ENCODE results near the gene SRRM4. TPM values are rescaled to one million over a fixed set of nuclear protein-coding genes. Genes with fewer than 3 reads are reported as not detected.

Gene SRRM4, protein sequence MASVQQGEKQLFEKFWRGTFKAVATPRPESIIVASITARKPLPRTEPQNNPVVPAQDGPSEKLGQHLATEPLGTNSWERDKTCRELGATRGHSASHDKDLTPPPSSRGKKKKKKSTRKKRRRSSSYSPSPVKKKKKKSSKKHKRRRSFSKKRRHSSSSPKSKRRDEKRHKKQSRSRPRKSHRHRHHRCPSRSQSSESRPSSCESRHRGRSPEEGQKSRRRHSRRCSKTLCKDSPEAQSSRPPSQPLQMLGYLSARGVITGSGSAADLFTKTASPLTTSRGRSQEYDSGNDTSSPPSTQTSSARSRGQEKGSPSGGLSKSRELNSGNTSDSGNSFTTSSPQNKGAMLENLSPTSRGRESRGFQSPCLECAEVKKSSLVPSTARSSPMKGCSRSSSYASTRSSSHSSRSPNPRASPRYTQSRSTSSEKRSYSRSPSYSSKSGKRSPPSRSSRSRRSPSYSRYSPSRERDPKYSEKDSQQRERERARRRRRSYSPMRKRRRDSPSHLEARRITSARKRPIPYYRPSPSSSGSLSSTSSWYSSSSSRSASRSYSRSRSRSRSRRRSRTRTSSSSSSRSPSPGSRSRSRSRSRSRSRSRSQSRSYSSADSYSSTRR
- total RNA-seq = under 1 TPM in 1 of 7 donors, not detected in 6; 0.02 TPM
- under 1 TPM; 0.02 TPM for polyA plus RNA-seq
- long read RNA-seq, donor 1 = 0 reads
- long read RNA-seq, donor 2 = 0 reads
- long read RNA-seq, donor 3 = 0 reads

DNA sequence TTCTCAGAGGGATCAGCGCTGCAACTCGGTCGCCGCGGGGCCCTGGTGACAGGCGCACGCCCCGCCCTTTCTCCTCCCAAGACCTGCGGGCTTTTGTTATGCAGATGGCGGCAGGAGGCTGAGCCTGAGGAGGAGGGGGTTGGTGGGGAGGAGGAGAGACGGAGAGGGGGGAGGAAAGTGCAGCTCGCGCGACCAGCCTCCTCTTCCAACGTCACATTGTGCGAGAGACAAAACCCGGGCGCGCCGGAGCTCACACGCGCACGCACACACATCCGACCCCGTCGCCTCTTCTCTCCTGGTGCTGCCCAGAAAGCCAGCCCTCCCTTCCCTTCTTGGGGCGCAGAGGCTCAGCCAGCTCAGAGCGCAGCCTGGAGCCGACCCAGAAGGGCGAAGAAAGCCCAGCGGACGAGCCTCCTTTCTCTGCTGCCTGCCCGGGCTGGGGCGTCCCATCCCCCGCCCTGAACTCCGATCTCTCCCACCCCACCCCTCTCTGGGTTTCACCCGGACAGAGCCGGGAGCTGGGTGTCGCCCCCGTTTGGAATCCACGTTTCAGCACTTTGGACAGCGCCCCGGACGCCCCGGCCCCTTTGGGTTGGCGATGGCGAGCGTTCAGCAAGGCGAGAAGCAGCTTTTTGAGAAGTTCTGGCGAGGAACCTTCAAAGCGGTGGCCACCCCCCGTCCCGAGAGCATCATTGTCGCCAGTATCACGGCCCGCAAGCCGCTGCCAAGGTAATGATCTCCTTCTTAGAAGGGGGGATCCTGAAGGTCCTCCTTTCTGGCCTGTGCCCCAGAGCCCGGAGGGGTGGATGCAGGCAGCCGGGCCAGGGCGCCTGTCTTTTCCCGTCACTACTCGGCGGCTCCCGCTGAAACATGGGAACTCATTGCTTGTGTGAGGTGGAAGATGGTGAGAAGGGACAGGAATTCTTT, at the start of gene SRRM4:
TSS of gene SRRM4 (plus strand) at position 257 of the 927 bp plus-strand sequence. CDS start at position 599, 342 bp downstream.
- whole genome bisulfite sequencing, 3 donors = 1% methylated on average over 60 to 64 of the region's 64 CpGs
- H3K27ac ChIP-seq = no peak within 1 kb of the TSS
- H3K4me3 ChIP-seq = no peak within 1 kb of the TSS

GRCh38 chr12:118946256-118946655, 35.1 kb upstream of the SRRM4 start:
- 34 to 45% (median 42%) methylated on average over 10 of the region's 10 CpGs for WGBS, 3 donors
- Histone ChIP-seq H3K4me1 (ENCODE audit: insufficient read depth) (no peaks in the 10 kb centered on the region), H3K27me3 (no peaks in the 10 kb centered on the region), H3K9me3 (no peaks in the 10 kb centered on the region), H3K4me3 (no peak overlapping the region), H3K27ac (no peak overlapping the region), H3K36me3 (no peaks in the 10 kb centered on the region)
- no peak for TF ChIP-seq POLR2A (IDR thresholded peaks at IDR 0.05)
- TF ChIP-seq, protein P1, sequence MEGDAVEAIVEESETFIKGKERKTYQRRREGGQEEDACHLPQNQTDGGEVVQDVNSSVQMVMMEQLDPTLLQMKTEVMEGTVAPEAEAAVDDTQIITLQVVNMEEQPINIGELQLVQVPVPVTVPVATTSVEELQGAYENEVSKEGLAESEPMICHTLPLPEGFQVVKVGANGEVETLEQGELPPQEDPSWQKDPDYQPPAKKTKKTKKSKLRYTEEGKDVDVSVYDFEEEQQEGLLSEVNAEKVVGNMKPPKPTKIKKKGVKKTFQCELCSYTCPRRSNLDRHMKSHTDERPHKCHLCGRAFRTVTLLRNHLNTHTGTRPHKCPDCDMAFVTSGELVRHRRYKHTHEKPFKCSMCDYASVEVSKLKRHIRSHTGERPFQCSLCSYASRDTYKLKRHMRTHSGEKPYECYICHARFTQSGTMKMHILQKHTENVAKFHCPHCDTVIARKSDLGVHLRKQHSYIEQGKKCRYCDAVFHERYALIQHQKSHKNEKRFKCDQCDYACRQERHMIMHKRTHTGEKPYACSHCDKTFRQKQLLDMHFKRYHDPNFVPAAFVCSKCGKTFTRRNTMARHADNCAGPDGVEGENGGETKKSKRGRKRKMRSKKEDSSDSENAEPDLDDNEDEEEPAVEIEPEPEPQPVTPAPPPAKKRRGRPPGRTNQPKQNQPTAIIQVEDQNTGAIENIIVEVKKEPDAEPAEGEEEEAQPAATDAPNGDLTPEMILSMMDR (IDR thresholded peaks at IDR 0.05) = no peak
- no peak for TF ChIP-seq EP300 (IDR thresholded peaks at IDR 0.05)
- intact Hi-C loops (cut with DNase I) = no loop called here
- DNase-seq = no peak

More for the DNA sequence above, at the start of gene SRRM4:
- H3K4me1 ChIP-seq (ENCODE audit: insufficient read depth) = no peaks in the 10 kb centered on the region
- intact Hi-C loops (cut with DNase I) = no loop called here
- no peaks in the 10 kb centered on the region for H3K36me3 ChIP-seq
- H3K27me3 ChIP-seq = no peaks in the 10 kb centered on the region
- TF ChIP-seq, protein P1 (IDR thresholded peaks at IDR 0.05) = no peak
- TF ChIP-seq EP300 (IDR thresholded peaks at IDR 0.05) = no peak
- no peak for TF ChIP-seq POLR2A (IDR thresholded peaks at IDR 0.05)
- no peaks in the 10 kb centered on the region for H3K9me3 ChIP-seq
- DNase-seq = no peak

- no peaks in the 10 kb centered on the region for H3K9me3 ChIP-seq
- H3K4me1 ChIP-seq (ENCODE audit: insufficient read depth) = no peaks in the 10 kb centered on the region
- H3K27me3 ChIP-seq = no peaks in the 10 kb centered on the region
- WGBS, 3 donors = 51 to 62% (median 53%) methylated on average over 5 of the region's 5 CpGs
- DNase-seq = no peak
- H3K36me3 ChIP-seq = no peaks in the 10 kb centered on the region
- intact Hi-C loops (cut with DNase I) = no loop called here
- H3K27ac ChIP-seq = no peak overlapping the region
- no peak overlapping the region for H3K4me3 ChIP-seq
- TF ChIP-seq POLR2A (IDR thresholded peaks at IDR 0.05) = no peak
- TF ChIP-seq, protein P1 (IDR thresholded peaks at IDR 0.05) = no peak
- TF ChIP-seq EP300 (IDR thresholded peaks at IDR 0.05) = no peak
Measured at GRCh38 chr12:118958520-118958919, 22.8 kb upstream of the SRRM4 start.

DNA sequence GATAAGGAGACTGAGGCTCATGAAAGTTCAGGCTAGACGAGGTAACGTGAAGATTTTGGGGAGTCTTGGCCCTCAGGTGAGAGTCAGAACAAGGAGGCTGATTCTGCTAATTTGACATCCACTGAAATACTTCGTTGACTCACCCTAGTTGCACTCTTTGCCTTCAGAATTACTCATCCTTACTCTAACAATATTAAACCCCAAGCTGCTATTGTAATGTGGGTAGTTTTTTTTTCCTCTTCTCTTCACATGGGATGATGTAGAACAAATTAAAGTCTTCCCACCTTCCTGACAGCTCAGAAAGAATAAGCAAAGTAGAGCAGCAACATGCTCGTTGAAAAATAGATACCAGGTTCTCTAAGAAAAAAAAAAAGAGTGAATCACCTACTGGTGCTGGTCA, 22.0 kb upstream of the SRRM4 start:
- Histone ChIP-seq H3K9me3 (no peaks in the 10 kb centered on the region), H3K27ac (no peak overlapping the region), H3K27me3 (no peaks in the 10 kb centered on the region), H3K36me3 (no peaks in the 10 kb centered on the region), H3K4me1 (ENCODE audit: insufficient read depth) (no peaks in the 10 kb centered on the region), H3K4me3 (no peak overlapping the region)
- no peak for TF ChIP-seq EP300 (IDR thresholded peaks at IDR 0.05)
- TF ChIP-seq, protein P1 (IDR thresholded peaks at IDR 0.05) = no peak
- DNase-seq = no peak
- intact Hi-C loops (cut with DNase I) = no loop called here
- WGBS, 3 donors = 45 to 73% (median 53%) methylated on average over 4 of the region's 4 CpGs
